Common myeloid progenitor, CD34-positive (primary cell): ENCODE measurements around the gene CDPF1.

Experiments
- CTCF ChIA-PET: fragments of 350-600 bp; sonication (Branson Sonifier 250); formaldehyde crosslinking; loops from one replicate; lab custom pipeline; 2021; ENCODE audit warnings: antibody characterized with exemption; lab: Charles Lee
- POLR2A ChIA-PET: fragments of 350-600 bp; sonication (Branson Sonifier 250); formaldehyde crosslinking; loops from one replicate; lab custom pipeline; 2021; ENCODE audit warnings: antibody characterized with exemption; lab: Charles Lee
- DNase-seq, 3 donors: peaks; one replicate each; pipeline versions ENCODE4 v3.0.0 to v3.0.0-alpha.2; 2013
- H3K27ac ChIP-seq, 2 experiments: 1 replicate in 1 of 2; 2 replicates in 1 of 2; pipeline ENCODE4 v1.7.0; 2013; ENCODE audit warnings: inconsistent platforms in 2 of 2, low read length in 2 of 2, mild to moderate bottlenecking in 2 of 2, low read depth in 1 of 2, moderate library complexity in 1 of 2; ENCODE audit not compliant: severe bottlenecking in 2 of 2, insufficient read depth in 1 of 2, poor library complexity in 1 of 2
- H3K27me3 ChIP-seq, 5 experiments: replicated peaks in 2 of 5; 1 replicate in 3 of 5; 2 replicates in 2 of 5; pipeline versions ENCODE4 v1.6.1 to v1.7.0; 2013; ENCODE audit warnings: low read length in 4 of 5, mild to moderate bottlenecking in 2 of 5, moderate library complexity in 2 of 5, inconsistent platforms in 1 of 5; ENCODE audit not compliant: insufficient read depth in 5 of 5, control insufficient read depth in 4 of 5
- H3K36me3 ChIP-seq, 4 experiments: 1 replicate in 2 of 4; 2 replicates in 2 of 4; pipeline versions ENCODE4 v1.6.1 to v1.7.0; 2013; ENCODE audit warnings: low read length in 3 of 4, control low read depth in 1 of 4, mild to moderate bottlenecking in 1 of 4; ENCODE audit not compliant: control insufficient read depth in 4 of 4, insufficient read depth in 4 of 4
- H3K4me1 ChIP-seq, 4 experiments: 1 replicate in 3 of 4; 2 replicates in 1 of 4; pipeline versions ENCODE4 v1.6.1 to v1.7.1; 2013; ENCODE audit warnings: low read length in 3 of 4, mild to moderate bottlenecking in 3 of 4, control low read depth in 1 of 4, inconsistent platforms in 1 of 4, moderate library complexity in 1 of 4; ENCODE audit not compliant: control insufficient read depth in 4 of 4, insufficient read depth in 4 of 4; ENCODE audit errors: control extremely low read depth in 1 of 4
- H3K4me3 ChIP-seq, 7 experiments: 1 replicate in 4 of 7; 2 replicates in 3 of 7; pipeline versions ENCODE4 v1.5.1 to v1.7.0; 2013; ENCODE audit warnings: mild to moderate bottlenecking in 7 of 7, low read length in 6 of 7, moderate library complexity in 6 of 7, inconsistent platforms in 2 of 7, low read depth in 2 of 7, control low read depth in 1 of 7; ENCODE audit not compliant: insufficient read depth in 4 of 7, control insufficient read depth in 1 of 7; ENCODE audit errors: extremely low read depth in 1 of 7
- H3K9me3 ChIP-seq, 5 experiments: 1 replicate in 4 of 5; 2 replicates in 1 of 5; pipeline versions ENCODE4 v1.6.1 to v1.7.1; 2013; ENCODE audit warnings: low read length in 4 of 5, mild to moderate bottlenecking in 2 of 5, inconsistent platforms in 1 of 5, low read depth in 1 of 5, moderate library complexity in 1 of 5; ENCODE audit not compliant: control insufficient read depth in 4 of 5, insufficient read depth in 2 of 5; ENCODE audit errors: control extremely low read depth in 1 of 5
- WGBS: methylation state at CpG from one replicate; pipeline ENCODE4 v1.1.5; 2013; ENCODE audit not compliant: insufficient coverage; 5-methylcytosine and 5-hydroxymethylcytosine counted together

CDPF1 gene

DNA sequence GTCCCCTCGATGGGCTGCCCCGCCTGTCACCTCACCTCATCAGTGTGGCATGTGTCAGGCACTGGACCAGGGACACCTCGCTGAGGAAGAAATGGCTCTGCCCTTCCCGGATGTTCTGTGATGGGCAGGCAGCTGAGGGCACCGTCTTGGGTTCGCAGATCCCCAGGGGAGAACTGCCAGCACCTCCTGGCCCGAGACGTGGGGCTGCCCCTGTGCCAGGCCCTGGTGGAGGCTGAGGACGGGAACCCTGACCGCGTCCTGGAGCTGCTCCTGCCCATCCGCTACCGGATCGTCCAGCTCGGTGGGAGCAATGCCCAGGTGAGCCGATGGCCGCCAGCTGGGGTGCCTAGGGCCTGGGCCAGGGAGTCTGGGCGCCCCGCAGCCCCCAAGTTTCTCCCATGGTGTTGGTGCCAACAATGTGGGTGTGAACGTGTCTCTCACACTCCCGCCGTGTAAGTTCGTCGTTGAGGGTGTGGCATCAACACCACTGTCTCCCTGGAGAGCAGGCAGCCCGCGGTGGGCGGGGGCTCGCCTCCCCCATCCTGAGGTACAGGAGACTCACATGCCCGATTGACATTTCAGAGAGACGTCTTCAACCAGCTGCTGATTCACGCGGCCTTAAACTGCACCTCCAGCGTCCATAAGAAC lies 39.3 kb upstream of the CDPF1 start:
- no peak for DNase-seq
- Histone ChIP-seq H3K27me3 (no peaks in the 10 kb centered on the region), H3K9me3 (peaks cover 0 to 3% (median 0%) of the 10 kb centered on the region in 5 experiments), H3K27ac (no peak overlapping the region), H3K36me3 (peaks cover 3 to 43% (median 22%) of the 10 kb centered on the region in 4 experiments), H3K4me1 (peaks cover 3 to 57% (median 36%) of the 10 kb centered on the region in 4 experiments), H3K4me3 (no peak overlapping the region)
- 97% methylated on average over 33 of the region's 33 CpGs for WGBS
- CTCF ChIA-PET: interaction anchor here (0.8 to 2.2 kb wide), 4 partner anchors 20 to 167 kb away, joined by 3 to 9 read pairs (median 4); partner anchors contain the start of gene CDPF1
- POLR2A ChIA-PET: interaction anchor here (0.6 to 1.5 kb wide), 2 partner anchors 22 to 68 kb away, joined by 3 to 5 read pairs; partner anchors contain the start of gene TTC38

DNA sequence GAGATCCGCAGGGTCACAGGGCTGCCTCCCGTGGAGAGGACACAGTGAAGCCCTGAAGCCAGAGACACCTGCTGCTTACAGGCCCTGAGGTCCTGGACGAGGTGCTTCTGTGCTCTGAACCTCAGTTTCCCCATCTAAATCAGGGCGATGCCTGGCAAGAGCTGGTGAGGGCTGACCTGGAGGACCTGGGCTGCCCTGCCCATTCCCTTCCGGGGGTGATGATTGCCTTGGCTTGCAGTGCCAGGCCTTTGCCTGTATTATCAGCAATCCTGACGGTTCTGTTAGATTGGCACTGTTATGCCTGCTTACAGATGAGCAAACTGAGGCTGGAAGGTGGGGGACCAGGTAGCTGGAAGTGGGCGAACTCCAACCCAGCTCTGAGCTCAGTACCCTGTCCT lies 38.8 kb upstream of the CDPF1 start:
- ChIA-PET POLR2A (interaction anchor here (0.6 to 1.5 kb wide), 4 partner anchors 8 to 67 kb away, joined by 3 to 5 read pairs (median 4); partner anchors contain the start of genes CDPF1, GTSE1 and TTC38), CTCF (interaction anchor here (0.8 to 2.2 kb wide), 4 partner anchors 19 to 292 kb away, joined by 3 to 9 read pairs (median 4); partner anchors contain the start of gene CDPF1)
- DNase-seq: no peak
- Histone ChIP-seq H3K36me3 (peaks cover 6 to 48% (median 25%) of the 10 kb centered on the region in 4 experiments), H3K9me3 (peaks cover 0 to 3% (median 0%) of the 10 kb centered on the region in 5 experiments), H3K4me1 (peaks cover 3 to 54% (median 35%) of the 10 kb centered on the region in 4 experiments), H3K4me3 (peak overlapping the region in 3 of 7 experiments; percentile 21 to 60 (median 45)), H3K27me3 (no peaks in the 10 kb centered on the region), H3K27ac (no peak overlapping the region)
- WGBS: 96% methylated on average over 7 of the region's 7 CpGs

DNA sequence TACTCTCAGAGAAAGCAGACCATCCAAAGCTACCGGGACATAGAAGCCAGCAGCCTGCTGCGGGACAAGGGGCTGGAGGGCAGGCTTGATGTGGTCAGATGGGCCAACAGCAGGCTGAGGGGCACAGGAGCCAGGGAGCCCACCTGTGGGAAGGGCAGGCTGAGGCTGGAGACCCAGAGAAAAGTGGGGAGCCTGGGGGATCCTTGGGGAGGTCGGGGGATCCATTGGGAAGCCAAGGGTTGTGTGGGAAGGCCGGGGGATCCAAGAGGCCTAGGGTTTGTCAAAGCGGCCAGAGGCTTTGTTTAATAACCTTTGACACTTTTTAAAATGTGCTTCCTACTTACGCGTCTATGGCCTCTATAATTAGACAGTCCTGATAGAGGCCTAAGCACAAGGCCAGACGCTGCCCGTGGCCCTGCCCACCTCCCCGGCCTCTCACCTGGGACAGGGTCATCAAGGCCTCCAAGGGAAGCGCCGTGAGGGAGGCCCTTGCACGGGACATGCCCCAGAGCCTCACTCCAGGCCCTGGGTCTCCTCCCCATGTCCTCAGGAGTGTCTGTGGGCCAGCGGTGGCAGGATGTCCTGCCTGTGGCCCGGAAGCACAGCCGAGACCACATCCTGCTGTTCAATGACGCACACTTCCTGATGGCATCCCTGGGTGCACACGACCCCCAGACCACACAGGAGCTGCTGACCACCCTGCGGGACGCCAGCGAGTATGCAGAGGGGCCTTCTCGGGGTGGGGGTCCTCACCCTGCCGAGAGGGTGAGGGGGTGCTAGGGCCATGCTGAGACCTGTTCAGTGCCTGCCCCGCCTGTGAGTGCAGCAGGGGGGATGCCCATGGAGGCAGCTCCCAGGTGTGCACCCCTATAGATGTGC lies 38.0 kb upstream of the CDPF1 start:
- peak; percentile 69 to 95 (median 91) for DNase-seq
- peaks cover 0 to 3% (median 0%) of the 10 kb centered on the region in 5 experiments for H3K9me3 ChIP-seq
- peak overlapping the region; percentile 40 to 67 for H3K27ac ChIP-seq
- no peaks in the 10 kb centered on the region for H3K27me3 ChIP-seq
- 27% methylated on average over 17 of the region's 24 CpGs for WGBS
- CTCF ChIA-PET: interaction anchor here (1.0 to 2.2 kb wide), 4 partner anchors 10 to 291 kb away, joined by 3 to 9 read pairs (median 4); partner anchors contain the start of gene CDPF1
- H3K4me3 ChIP-seq: peak overlapping the region in 5 of 7 experiments; percentile 19 to 60 (median 45)
- peaks cover 3 to 46% (median 27%) of the 10 kb centered on the region in 4 experiments for H3K4me1 ChIP-seq
- peaks cover 6 to 53% (median 27%) of the 10 kb centered on the region in 4 experiments for H3K36me3 ChIP-seq
- POLR2A ChIA-PET: interaction anchor here (0.6 to 1.5 kb wide), 5 partner anchors 9 to 66 kb away, joined by 3 to 5 read pairs (median 4); partner anchors contain the start of genes CDPF1, GTSE1 and TTC38

DNA sequence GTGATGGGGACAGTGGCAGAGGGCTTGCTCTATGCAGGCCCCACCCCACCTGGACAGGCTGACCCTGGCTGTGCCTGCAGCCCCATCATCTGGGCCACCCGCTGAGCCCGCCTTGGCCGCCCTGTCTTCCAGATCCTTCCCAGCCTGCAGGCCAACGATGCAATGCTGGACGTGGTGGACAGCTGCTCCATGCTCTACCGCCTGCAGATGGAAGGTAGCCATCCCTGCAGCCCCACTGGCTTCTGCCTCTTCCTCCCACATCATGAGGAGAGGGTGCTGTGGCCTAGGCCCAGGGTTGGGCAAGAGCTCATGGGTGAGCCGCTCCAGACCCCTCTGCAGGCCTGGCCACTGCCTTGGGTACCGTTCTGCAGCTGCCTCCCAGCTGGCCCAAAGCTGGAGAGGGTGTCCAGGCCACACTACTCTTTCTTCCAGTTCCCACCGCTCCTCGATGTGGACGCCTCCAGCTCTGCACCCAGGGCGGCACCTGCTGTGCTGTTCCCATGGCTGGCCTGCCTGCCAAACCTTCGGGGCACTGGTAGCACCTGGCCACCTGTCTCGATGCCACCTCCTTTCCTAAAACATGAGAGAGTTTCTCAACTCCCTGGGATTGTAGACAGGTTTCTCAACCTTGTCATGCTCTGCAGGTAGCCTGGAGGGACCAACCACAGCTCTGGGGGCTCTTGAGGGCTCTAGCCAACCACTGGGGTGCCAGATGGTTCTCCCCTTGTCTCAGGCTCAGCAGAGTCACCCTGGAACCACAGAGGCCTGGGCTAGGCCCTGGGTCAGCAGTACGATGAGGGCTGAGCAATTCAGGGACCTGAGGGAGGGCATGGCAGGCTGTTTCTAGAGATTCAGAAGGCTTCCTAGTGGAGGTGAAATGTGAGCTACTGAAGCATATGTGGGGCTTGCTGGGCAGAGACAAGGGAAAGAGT lies 37.1 kb upstream of the CDPF1 start:
- H3K27me3 ChIP-seq: no peaks in the 10 kb centered on the region
- 100% methylated on average over 10 of the region's 15 CpGs for WGBS
- H3K27ac ChIP-seq: peak overlapping the region; percentile 40 to 67
- CTCF ChIA-PET: interaction anchor here (0.9 to 2.2 kb wide), 5 partner anchors 9 to 36 kb away, joined by 3 to 9 read pairs (median 4); partner anchors contain the start of genes CDPF1 and PKDREJ
- H3K4me3 ChIP-seq: peak overlapping the region in 3 of 7 experiments; percentile 45 to 60 (median 56)
- no peak for DNase-seq
- peaks cover 3 to 38% (median 24%) of the 10 kb centered on the region in 4 experiments for H3K4me1 ChIP-seq
- POLR2A ChIA-PET: interaction anchor here (1.1 to 1.5 kb wide), 2 partner anchors 20 to 37 kb away, joined by 4 to 5 read pairs; partner anchors contain the start of genes CDPF1 and TTC38
- peaks cover 0 to 3% (median 0%) of the 10 kb centered on the region in 5 experiments for H3K9me3 ChIP-seq
- H3K36me3 ChIP-seq: peaks cover 6 to 51% (median 32%) of the 10 kb centered on the region in 4 experiments

DNA sequence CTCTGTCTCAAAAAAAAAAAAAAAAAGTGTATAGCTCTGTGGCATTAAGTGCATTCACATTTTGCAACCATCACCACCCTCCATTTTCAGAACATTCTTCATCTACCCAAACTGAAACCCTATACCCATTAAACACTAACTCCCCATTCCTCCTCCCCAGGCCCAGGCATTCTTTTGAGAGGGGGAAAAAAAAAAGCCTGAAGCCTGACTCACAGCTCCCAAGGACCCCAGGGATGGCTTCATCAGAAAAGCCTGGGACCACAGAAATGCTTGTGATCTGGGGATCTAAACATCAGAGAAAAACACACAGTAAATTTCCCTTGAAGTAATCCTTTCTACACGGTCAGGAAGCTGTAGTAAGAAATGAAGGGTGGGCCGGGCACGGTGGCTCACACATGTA lies 35.9 kb upstream of the CDPF1 start:
- WGBS: 100% methylated on average over 1 of the region's 3 CpGs
- Histone ChIP-seq H3K4me3 (no peak overlapping the region), H3K9me3 (no peaks in the 10 kb centered on the region), H3K27me3 (no peaks in the 10 kb centered on the region), H3K36me3 (peaks cover 6 to 60% (median 33%) of the 10 kb centered on the region in 4 experiments), H3K4me1 (peaks cover 3 to 38% (median 24%) of the 10 kb centered on the region in 4 experiments), H3K27ac (no peak overlapping the region)
- ChIA-PET POLR2A (interaction anchor here (0.6 to 1.2 kb wide), 2 partner anchors 143 to 197 kb away, joined by 3 to 4 read pairs; no protein-coding TSS in a partner anchor), CTCF (interaction anchor here (1.0 to 1.1 kb wide), 4 partner anchors 9 to 131 kb away, joined by 3 to 4 read pairs (median 4); partner anchors contain the start of gene PKDREJ)
- DNase-seq: no peak
